AG04450 (cell line): ENCODE data around the gene CYP21A2. TPM values are rescaled to one million over a fixed set of nuclear protein-coding genes. Genes with fewer than 3 reads are reported as not detected.

Experiments used
- CTCF ChIA-PET: fragments of 300-600, 350-600 bp; formaldehyde crosslinking; extraction: SDS; loops from one replicate; lab custom pipeline; 2022; ENCODE audit warnings: antibody characterized with exemption, inconsistent platforms; lab: Charles Lee
- POLR2A ChIA-PET: fragments of 350-600 bp; formaldehyde crosslinking; extraction: SDS; loops from one replicate; lab custom pipeline; 2021; ENCODE audit warnings: antibody characterized with exemption, inconsistent platforms; lab: Yijun Ruan, JAX
- DNase-seq: peaks from one replicate; pipeline ENCODE4 v3.0.0-alpha.2; 2011; ENCODE audit warnings: low read depth, low spot score
- H3K27ac ChIP-seq: one replicate; pipeline ENCODE4 v1.5.1; 2012; ENCODE audit warnings: low read depth, low read length, control low read depth
- H3K27me3 ChIP-seq: one replicate; pipeline ENCODE4 v1.6.0; 2012; ENCODE audit warnings: low read length; ENCODE audit not compliant: control insufficient read depth, insufficient read depth
- H3K4me3 ChIP-seq: 2 replicates; pipeline ENCODE4 v1.5.1; 2011; ENCODE audit warnings: mild to moderate bottlenecking, low read depth, low read length, control low read depth
- H3K9me3 ChIP-seq: 2 replicates; pipeline ENCODE4 v1.5.1; 2012; ENCODE audit warnings: low read length; ENCODE audit not compliant: control insufficient read depth, insufficient read depth
- CTCF ChIP-seq: IDR thresholded peaks from 2 replicates; pipeline ENCODE4 v1.5.1; 2011; ENCODE audit warnings: low read depth, low read length, control low read depth, inconsistent platforms
- polyA plus RNA-seq: library from polyadenylated mRNA; depleted of rRNA; stranded (reverse); fragments of >200 nt; gene quantifications from 2 replicates; pipeline ENCODE4 v1.2.3, GENCODE V29; 2011

The CYP21A2 gene
- polyA plus RNA-seq, 1 experiment: 0.06 TPM

- no peak overlapping the region for H3K4me3 ChIP-seq
- no peaks in the 10 kb centered on the region; the same call in 1 of the 2 replicates for H3K9me3 ChIP-seq
- peaks cover 24% of the 10 kb centered on the region for H3K27me3 ChIP-seq
- H3K27ac ChIP-seq: no peak overlapping the region
- POLR2A ChIA-PET: no interaction called here
- CTCF ChIA-PET: no interaction called here
- TF ChIP-seq CTCF: no peak
- DNase-seq: no peak
Measured at GRCh38 chr6:32073613-32074012, 35.4 kb downstream of the CYP21A2 start.

GRCh38 chr6:32074996-32075532 lies 36.8 kb downstream of the CYP21A2 start:
- no peak for DNase-seq
- CTCF ChIA-PET: no interaction called here
- Histone ChIP-seq H3K27me3 (peaks cover 21% of the 10 kb centered on the region), H3K9me3 (no peaks in the 10 kb centered on the region; the same call in 1 of the 2 replicates), H3K27ac (peak overlapping the region; percentile 21), H3K4me3 (no peak overlapping the region)
- POLR2A ChIA-PET: no interaction called here
- no peak for TF ChIP-seq CTCF

GRCh38 chr6:32075781-32076180 lies 37.6 kb downstream of the CYP21A2 start:
- H3K4me3 ChIP-seq: no peak overlapping the region
- POLR2A ChIA-PET: interaction anchor here (1.6 kb wide), 1 partner anchor 17 kb away, joined by 16 read pairs; no protein-coding TSS in a partner anchor
- H3K27me3 ChIP-seq: peaks cover 14% of the 10 kb centered on the region
- CTCF ChIA-PET: no interaction called here
- no peak for DNase-seq
- no peaks in the 10 kb centered on the region; the same call in 1 of the 2 replicates for H3K9me3 ChIP-seq
- no peak for TF ChIP-seq CTCF
- H3K27ac ChIP-seq: no peak overlapping the region

- TF ChIP-seq CTCF: no peak
- Histone ChIP-seq H3K27ac (no peak overlapping the region), H3K27me3 (peaks cover 11% of the 10 kb centered on the region), H3K9me3 (no peaks in the 10 kb centered on the region), H3K4me3 (no peak overlapping the region)
- POLR2A ChIA-PET: interaction anchor here (0.9 to 1.6 kb wide), 2 partner anchors 17 to 32 kb away, joined by 4 to 16 read pairs; no protein-coding TSS in a partner anchor
- CTCF ChIA-PET: interaction anchor here (0.8 to 1.1 kb wide), 2 partner anchors 29 to 119 kb away, joined by 3 to 4 read pairs; no protein-coding TSS in a partner anchor
- peak; percentile 51 for DNase-seq
Measured at GRCh38 chr6:32076321-32076809, 38.1 kb downstream of the CYP21A2 start.
